ENCODE results near the gene NEDD9. TPM values are rescaled to one million over a fixed set of nuclear protein-coding genes. Genes with fewer than 3 reads are reported as not detected.

Gene NEDD9
- total RNA-seq, 1 experiment from 2014 or later, result 0.17 TPM

- H3K4me2 ChIP-seq (ENCODE audit: low read length), result no peak overlapping the region
- no peak overlapping the region for H3K4me3 ChIP-seq (replicated peaks in 1 of 2; ENCODE audit: low read depth in 1 of 2, low read length in 2 of 2)
- H3K9ac ChIP-seq (ENCODE audit: low read length), result no peak overlapping the region
- RAD21 ChIA-PET (ENCODE audit: low non-redundant PET in 1 of 2, low total read pairs in 2 of 2, uncharacterized antibody in 2 of 2, unreplicated experiment in 2 of 2), result no interaction called here
- H3K9me2 ChIP-seq (ENCODE audit: insufficient read depth), result no peaks in the 10 kb centered on the region
- H3K27ac ChIP-seq (ENCODE audit: low read depth, low read length), result no peak overlapping the region
- peaks cover 3 to 5% of the 10 kb centered on the region in 2 experiments; a peak in 2 of 4 replicates for H3K4me1 ChIP-seq (ENCODE audit: control insufficient read depth in 1 of 2, insufficient read depth in 2 of 2, low read length in 2 of 2)
- H3K36me3 ChIP-seq (ENCODE audit: control insufficient read depth in 1 of 2, insufficient read depth in 2 of 2, low read length in 2 of 2), result no peaks in the 10 kb centered on the region
- no peaks in the 10 kb centered on the region for H3K79me2 ChIP-seq (ENCODE audit: insufficient read depth, low read length)
- H4K20me1 ChIP-seq (ENCODE audit: insufficient read depth), result no peaks in the 10 kb centered on the region
- CTCF ChIA-PET, result no interaction called here
- intact Hi-C loops (cut with micrococcal nuclease), result no loop called here
- ATAC-seq (no peak), DNase-seq (ENCODE audit: low read depth, low spot score) (no peak)
- no peak overlapping the region for H2AFZ ChIP-seq (ENCODE audit: low read depth, low read length, poor library complexity, severe bottlenecking)
- POLR2A ChIA-PET, result no interaction called here
- BruUV-seq (replicated peaks), result no TSS peak
- TF ChIP-seq TCF7L2 (IDR thresholded peaks at IDR 0.05; ENCODE audit: borderline replicate concordance, extremely low read depth, insufficient read depth, insufficient read length), result no peak
- H3K27me3 ChIP-seq (ENCODE audit: insufficient read depth, low read length), result no peaks in the 10 kb centered on the region
- H3K9me3 ChIP-seq (ENCODE audit: control insufficient read depth in 1 of 2, insufficient read depth in 1 of 2, low read depth in 1 of 2, low read length in 2 of 2), result no peaks in the 10 kb centered on the region
Observed at GRCh38 chr6:11246722-11247121, 14.3 kb upstream of the NEDD9 start.

- Histone ChIP-seq H3K79me2 (ENCODE audit: insufficient read depth, low read length) (no peaks in the 10 kb centered on the region), H3K27me3 (ENCODE audit: insufficient read depth, low read length) (no peaks in the 10 kb centered on the region), H2AFZ (ENCODE audit: low read depth, low read length, poor library complexity, severe bottlenecking) (no peak overlapping the region), H3K4me2 (ENCODE audit: low read length) (no peak overlapping the region), H3K9me2 (ENCODE audit: insufficient read depth) (no peaks in the 10 kb centered on the region), H3K36me3 (ENCODE audit: control insufficient read depth in 1 of 2, insufficient read depth in 2 of 2, low read length in 2 of 2) (no peaks in the 10 kb centered on the region), H3K4me1 (ENCODE audit: control insufficient read depth in 1 of 2, insufficient read depth in 2 of 2, low read length in 2 of 2) (no peaks in the 10 kb centered on the region), H3K4me3 (replicated peaks in 1 of 2; ENCODE audit: low read depth in 1 of 2, low read length in 2 of 2) (no peak overlapping the region), H3K27ac (ENCODE audit: low read depth, low read length) (no peak overlapping the region), H3K9me3 (ENCODE audit: control insufficient read depth in 1 of 2, insufficient read depth in 1 of 2, low read depth in 1 of 2, low read length in 2 of 2) (no peaks in the 10 kb centered on the region), H3K9ac (ENCODE audit: low read length) (no peak overlapping the region), H4K20me1 (ENCODE audit: insufficient read depth) (no peaks in the 10 kb centered on the region)
- BruUV-seq (replicated peaks), result no TSS peak
- ChIA-PET RAD21 (ENCODE audit: low non-redundant PET in 1 of 2, low total read pairs in 2 of 2, uncharacterized antibody in 2 of 2, unreplicated experiment in 2 of 2) (no interaction called here), CTCF (no interaction called here), POLR2A (no interaction called here)
- ATAC-seq, result no peak
- no peak for DNase-seq (ENCODE audit: low read depth, low spot score)
- intact Hi-C loops (cut with micrococcal nuclease), result no loop called here
- no peak for TF ChIP-seq REST (IDR thresholded peaks at IDR 0.05; ENCODE audit: low read depth)
Observed at GRCh38 chr6:11245381-11246256, 13.2 kb upstream of the NEDD9 start.

Data from HCT116 (cell line).